OCI-LY1 (cell line): ENCODE results near the gene LAMB3.

Experiments used
- CTCF ChIP-seq: fragments of 200-600 bp; sonication (generic), shearing (Covaris generic); IDR thresholded peaks from 2 replicates; pipeline ENCODE4 v1.5.1; 2017; ENCODE audit warnings: mild to moderate bottlenecking, antibody characterized with exemption, low read length, moderate library complexity, mixed read lengths
- EZH2 ChIP-seq: fragments of 200-600 bp; sonication (generic), shearing (Covaris generic); IDR thresholded peaks from 2 replicates; pipeline ENCODE4 v1.8.0; 2017; ENCODE audit warnings: borderline replicate concordance, mixed run types, mild to moderate bottlenecking, antibody characterized with exemption, low read length, moderate library complexity, mixed read lengths

GRCh38 chr1:209661071-209661470 is 8.8 kb upstream of the LAMB3 start:
- no peak for TF ChIP-seq CTCF
- TF ChIP-seq EZH2 = no peak
